Measurements from ENCODE around the gene C2CD4B. TPM values are rescaled to one million over a fixed set of nuclear protein-coding genes. Genes with fewer than 3 reads are reported as not detected.

Gene C2CD4B
- total and polyA plus RNA-seq, 2 experiments from 2014 or later: 1.0 to 2.6 TPM

DNA sequence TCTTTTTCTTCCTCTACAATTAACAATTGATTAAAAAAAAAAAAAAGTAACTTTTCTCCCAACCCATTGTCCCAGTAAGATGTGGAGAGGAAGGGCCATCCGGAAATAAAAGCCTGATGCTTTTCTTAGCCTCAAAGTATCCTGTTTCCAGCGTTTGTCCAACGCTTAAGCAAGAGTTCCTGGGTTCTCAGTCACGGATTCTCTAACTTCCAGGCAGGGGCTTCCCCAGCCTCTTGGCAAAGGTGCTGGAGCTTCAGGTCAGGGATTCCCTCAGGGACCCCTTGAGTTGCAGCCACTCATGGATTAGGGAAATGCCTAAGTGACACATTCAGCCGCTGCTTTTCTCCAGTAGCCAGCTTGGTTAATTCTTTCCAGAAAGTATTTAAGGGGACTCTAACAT is 22.3 kb upstream of the C2CD4B start:
- 86% methylated on average over 5 of the region's 5 CpGs for WGBS (ENCODE audit: low lambda C conversion rate, missing lambda C conversion rate)
- Histone ChIP-seq H3K36me3 (replicated peaks; ENCODE audit: insufficient read depth, low read depth) (no peaks in the 10 kb centered on the region), H3K4me1 (ENCODE audit: insufficient read depth) (no peaks in the 10 kb centered on the region), H3K27ac (no peak overlapping the region), H3K79me2 (no peaks in the 10 kb centered on the region), H3K9me2 (replicated peaks; ENCODE audit: insufficient read depth) (no peaks in the 10 kb centered on the region), H3K9me3 (ENCODE audit: low read depth) (no peaks in the 10 kb centered on the region), H3K4me3 (no peak overlapping the region), H2AFZ (no peak overlapping the region), H3K4me2 (no peak overlapping the region), H4K20me1 (ENCODE audit: insufficient read depth, poor library complexity, severe bottlenecking) (no peaks in the 10 kb centered on the region), H3K27me3 (peaks cover 5% of the 10 kb centered on the region)
- TF ChIP-seq CTCF (IDR thresholded peaks at IDR 0.05; ENCODE audit: poor library complexity) (no peak), EZH2phosphoT487 (IDR thresholded peaks at IDR 0.05; ENCODE audit: low read depth, severe bottlenecking, unreplicated experiment) (no peak), EZH2 (IDR thresholded peaks at IDR 0.05; ENCODE audit: borderline replicate concordance) (no peak)
- DNase-seq (ENCODE audit: low spot score): no peak

DNA sequence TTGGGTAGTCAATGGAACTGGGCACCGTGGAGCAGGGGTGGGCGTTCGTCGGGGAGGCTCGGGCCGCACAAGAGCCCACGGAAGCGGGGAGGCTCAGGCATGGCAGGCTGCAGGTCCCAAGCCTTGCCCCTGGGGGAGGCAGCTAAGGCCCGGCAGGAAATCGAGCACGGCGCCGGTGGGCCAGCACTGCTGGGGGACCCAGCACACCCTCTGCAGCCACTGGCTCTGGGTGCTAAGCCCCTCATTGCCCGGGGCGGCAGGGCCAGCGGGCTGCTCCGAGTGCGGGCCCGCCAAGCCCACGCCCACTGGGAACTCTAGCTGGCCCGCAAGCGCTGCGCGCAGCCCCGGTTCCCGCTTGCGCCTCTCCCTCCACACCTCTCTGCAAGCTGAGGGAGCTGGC is 21.5 kb upstream of the C2CD4B start:
- H3K79me2 ChIP-seq: no peaks in the 10 kb centered on the region
- H3K4me1 ChIP-seq (ENCODE audit: insufficient read depth): no peaks in the 10 kb centered on the region
- H3K9me2 ChIP-seq (replicated peaks; ENCODE audit: insufficient read depth): no peaks in the 10 kb centered on the region
- no peak overlapping the region for H3K4me2 ChIP-seq
- no peak for TF ChIP-seq EZH2 (IDR thresholded peaks at IDR 0.05; ENCODE audit: borderline replicate concordance)
- no peak for TF ChIP-seq CTCF (IDR thresholded peaks at IDR 0.05; ENCODE audit: poor library complexity)
- no peak for TF ChIP-seq EZH2phosphoT487 (IDR thresholded peaks at IDR 0.05; ENCODE audit: low read depth, severe bottlenecking, unreplicated experiment)
- DNase-seq (ENCODE audit: low spot score): no peak
- WGBS (ENCODE audit: low lambda C conversion rate, missing lambda C conversion rate): 98% methylated on average over 24 of the region's 27 CpGs
- H3K27ac ChIP-seq: no peak overlapping the region
- H3K27me3 ChIP-seq: peaks cover 5% of the 10 kb centered on the region
- H4K20me1 ChIP-seq (ENCODE audit: insufficient read depth, poor library complexity, severe bottlenecking): no peaks in the 10 kb centered on the region
- no peak overlapping the region for H2AFZ ChIP-seq
- no peak overlapping the region for H3K4me3 ChIP-seq
- no peaks in the 10 kb centered on the region for H3K36me3 ChIP-seq (replicated peaks; ENCODE audit: insufficient read depth, low read depth)
- no peaks in the 10 kb centered on the region for H3K9me3 ChIP-seq (ENCODE audit: low read depth)

GRCh38 chr15:62183130-62183529 is 18.0 kb upstream of the C2CD4B start:
- Histone ChIP-seq H3K4me3 (no peak overlapping the region), H3K9me2 (replicated peaks; ENCODE audit: insufficient read depth) (no peaks in the 10 kb centered on the region), H2AFZ (no peak overlapping the region), H3K36me3 (replicated peaks; ENCODE audit: insufficient read depth, low read depth) (no peaks in the 10 kb centered on the region), H4K20me1 (ENCODE audit: insufficient read depth, poor library complexity, severe bottlenecking) (no peaks in the 10 kb centered on the region), H3K4me2 (no peak overlapping the region), H3K27ac (no peak overlapping the region), H3K4me1 (ENCODE audit: insufficient read depth) (no peaks in the 10 kb centered on the region), H3K27me3 (no peaks in the 10 kb centered on the region), H3K9me3 (ENCODE audit: low read depth) (no peaks in the 10 kb centered on the region), H3K79me2 (no peaks in the 10 kb centered on the region)
- no peak for DNase-seq (ENCODE audit: low spot score)
- TF ChIP-seq EZH2 (IDR thresholded peaks at IDR 0.05; ENCODE audit: borderline replicate concordance) (no peak), CTCF (IDR thresholded peaks at IDR 0.05; ENCODE audit: poor library complexity) (no peak), EZH2phosphoT487 (IDR thresholded peaks at IDR 0.05; ENCODE audit: low read depth, severe bottlenecking, unreplicated experiment) (no peak)

DNA sequence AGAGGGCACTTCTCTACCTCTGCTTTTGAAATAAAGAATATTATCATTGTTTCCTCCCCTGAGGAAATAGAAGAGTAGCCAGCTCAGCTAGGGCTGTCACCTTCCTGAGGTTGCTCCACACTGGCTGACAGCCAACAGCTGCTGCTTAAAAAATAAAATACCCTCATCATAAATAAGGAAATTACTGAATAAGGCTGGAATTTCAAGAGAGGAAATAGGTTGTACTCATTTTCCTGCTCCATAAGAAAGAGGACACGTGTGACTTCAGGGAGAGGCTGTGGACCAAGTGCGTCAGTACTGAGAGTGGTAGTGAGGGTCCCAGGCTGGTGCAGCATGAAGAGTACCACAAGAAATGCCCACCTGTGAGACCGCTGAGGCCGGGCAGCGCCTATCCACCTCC is 8.1 kb upstream of the C2CD4B start:
- no peaks in the 10 kb centered on the region for H4K20me1 ChIP-seq (ENCODE audit: insufficient read depth, poor library complexity, severe bottlenecking)
- WGBS (ENCODE audit: low lambda C conversion rate, missing lambda C conversion rate): 92% methylated on average over 5 of the region's 5 CpGs

More for the DNA sequence above, 8.1 kb upstream of the C2CD4B start:
- no peak for DNase-seq (ENCODE audit: low spot score)
- H3K36me3 ChIP-seq (replicated peaks; ENCODE audit: insufficient read depth, low read depth): no peaks in the 10 kb centered on the region
- H3K4me1 ChIP-seq (ENCODE audit: insufficient read depth): no peaks in the 10 kb centered on the region
- no peak overlapping the region for H3K27ac ChIP-seq
- no peaks in the 10 kb centered on the region for H3K9me3 ChIP-seq (ENCODE audit: low read depth)
- H3K9me2 ChIP-seq (replicated peaks; ENCODE audit: insufficient read depth): no peaks in the 10 kb centered on the region
- no peak overlapping the region for H3K4me2 ChIP-seq
- H3K27me3 ChIP-seq: peaks cover 3% of the 10 kb centered on the region
- H3K4me3 ChIP-seq: no peak overlapping the region
- no peaks in the 10 kb centered on the region for H3K79me2 ChIP-seq
- H2AFZ ChIP-seq: no peak overlapping the region
- TF ChIP-seq EZH2 (IDR thresholded peaks at IDR 0.05; ENCODE audit: borderline replicate concordance): no peak
